Hair follicular keratinocyte (primary cell): ENCODE measurements around the gene TLE3. TPM values are rescaled to one million over a fixed set of nuclear protein-coding genes. Genes with fewer than 3 reads are reported as not detected.

ENCODE experiments used
- total RNA-seq: library from RNA; depleted of rRNA; stranded (reverse); fragments of >200 nt; gene quantifications from 2 replicates; pipeline ENCODE4 v1.2.3, GENCODE V29; 2015

TLE3 gene
- total RNA-seq = 20.5 and 36.2 TPM in 2 replicates

GRCh38 chr15:70097321-70098152 is at the start of gene TLE3:
TLE3 (minus strand) TSS chr15:70097917; CDS start chr15:70096798, 1,119 bp downstream.

